ENCODE results near the gene CAV3.
"Not testable (repeated sequence)": the region's sequence is repeated elsewhere in the genome, so short reads cannot be mapped to it uniquely, and the experiment has no call there.

The CAV3 gene

GRCh38 chr3:8733332-8734094 lies at the start of gene CAV3:
Gene CAV3 (plus strand): TSS chr3:8733802. CDS start chr3:8733877, 75 bp downstream.
- DNase-seq (ENCODE audit: low spot score): no peak

GRCh38 chr3:8684992-8685391 lies 48.6 kb upstream of the CAV3 start:
- DNase-seq (ENCODE audit: low spot score): not testable (repeated sequence)

- DNase-seq (ENCODE audit: low spot score): not testable (repeated sequence)
Observed at GRCh38 chr3:8691295-8691694, 42.3 kb upstream of the CAV3 start.

- DNase-seq (ENCODE audit: low spot score): no peak
Observed at GRCh38 chr3:8702560-8702959, 31.0 kb upstream of the CAV3 start.

GRCh38 chr3:8705575-8705974 lies 28.0 kb upstream of the CAV3 start:
- DNase-seq (ENCODE audit: low spot score): no peak

GRCh38 chr3:8709287-8709686 lies 24.3 kb upstream of the CAV3 start:
- DNase-seq (ENCODE audit: low spot score): no peak

GRCh38 chr3:8709801-8710507 lies 23.6 kb upstream of the CAV3 start:
- DNase-seq (ENCODE audit: low spot score): no peak

GRCh38 chr3:8712045-8712907 lies 21.3 kb upstream of the CAV3 start:
- no peak for DNase-seq (ENCODE audit: low spot score)

- no peak for DNase-seq (ENCODE audit: low spot score)
Observed at GRCh38 chr3:8712908-8713255, 20.7 kb upstream of the CAV3 start.

- no peak for DNase-seq (ENCODE audit: low spot score)
Observed at GRCh38 chr3:8713901-8714759, 19.5 kb upstream of the CAV3 start.

GRCh38 chr3:8715757-8716156 lies 17.8 kb upstream of the CAV3 start:
- DNase-seq (ENCODE audit: low spot score): not testable (repeated sequence)

GRCh38 chr3:8722808-8723207 lies 10.8 kb upstream of the CAV3 start:
- DNase-seq (ENCODE audit: low spot score): no peak

GRCh38 chr3:8723612-8724011 lies 10.0 kb upstream of the CAV3 start:
- no peak for DNase-seq (ENCODE audit: low spot score)

GRCh38 chr3:8724108-8724752 lies 9.4 kb upstream of the CAV3 start:
- no peak for DNase-seq (ENCODE audit: low spot score)

GRCh38 chr3:8727605-8728512 lies 5.7 kb upstream of the CAV3 start:
- DNase-seq (ENCODE audit: low spot score): no peak

GRCh38 chr3:8729479-8729878 lies 4.1 kb upstream of the CAV3 start:
- DNase-seq (ENCODE audit: low spot score): no peak

- DNase-seq (ENCODE audit: low spot score): no peak
Observed at GRCh38 chr3:8730656-8731055, 2.9 kb upstream of the CAV3 start.

GRCh38 chr3:8732413-8732812 lies 1.2 kb upstream of the CAV3 start:
- no peak for DNase-seq (ENCODE audit: low spot score)

- DNase-seq (ENCODE audit: low spot score): no peak
Observed at GRCh38 chr3:8734137-8734878, 706 bp downstream of the CAV3 start.
